Right lobe of liver (tissue), 4 donors: ENCODE data around the gene CDY1.
"Not testable (repeated sequence)": the region's sequence is repeated elsewhere in the genome, so short reads cannot be mapped to it uniquely, and the experiment has no call there.

Experiments
- CTCF ChIP-seq, 4 donors: fragments of 200-600 bp in 3 of 4; fragments of 450-650 bp in 1 of 4; IDR thresholded peaks; one replicate each; pipeline versions ENCODE4 v1.5.1 to v1.8.0; 2016 to 2022; ENCODE audit warnings: antibody characterized with exemption in 4 of 4, mild to moderate bottlenecking in 2 of 4
- POLR2A ChIP-seq: fragments of 450-650 bp; IDR thresholded peaks from one replicate; pipeline ENCODE4 v1.6.1; 2017; ENCODE audit warnings: antibody characterized with exemption, mild to moderate bottlenecking
- donor health status: DM: no; HTN: no; CAD: no.
- donor health status: DM: no; HTN: no; CAD: no.
- donor health status: DM: no; HTN: yes; CAD: no.

GRCh38 chrY:25621817-25622216 lies at the start of gene CDY1:
- TF ChIP-seq POLR2A; CTCF (IDR thresholded peaks at IDR 0.05): not testable (repeated sequence)
